ENCODE data around the gene SMIM10L1. TPM values are rescaled to one million over a fixed set of nuclear protein-coding genes. Genes with fewer than 3 reads are reported as not detected.

Gene SMIM10L1
- total and polyA plus RNA-seq, 10 donors: 6.5 to 11.9 (median 9.1) TPM

DNA sequence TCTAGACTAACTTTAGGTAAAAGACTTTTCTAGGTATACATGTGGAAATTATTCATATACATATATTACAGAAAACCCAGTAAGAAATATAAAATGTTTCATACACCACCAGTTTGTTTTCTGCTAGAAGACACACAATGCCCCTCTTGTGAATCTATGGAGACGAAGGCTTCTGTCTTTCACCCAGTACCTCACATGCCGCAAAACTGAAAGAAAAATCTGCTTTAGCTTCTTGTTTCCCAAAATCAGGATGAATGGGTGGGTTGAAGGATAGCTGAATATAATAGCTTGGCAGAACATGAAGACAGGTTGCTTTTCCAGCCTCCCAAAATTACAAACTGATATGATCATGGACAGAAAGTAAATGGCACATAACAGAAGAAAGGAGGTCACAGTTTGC is 37.8 kb upstream of the SMIM10L1 start:
- Histone ChIP-seq H3K4me1 (no peaks in the 10 kb centered on the region), H3K27me3 (replicated peaks in 1 of 7) (no peaks in the 10 kb centered on the region), H3K4me3 (no peak overlapping the region), H3K27ac (no peak overlapping the region), H3K9me3 (peaks cover 0 to 4% (median 0%) of the 10 kb centered on the region in 8 donors), H3K36me3 (peaks cover 0 to 9% (median 0%) of the 10 kb centered on the region in 6 donors)
- TF ChIP-seq CTCF (IDR thresholded peaks at IDR 0.05 in 8 of 11, conservative IDR thresholded peaks at IDR 0.05 in 3 of 11) (no peak), POLR2A (IDR thresholded peaks at IDR 0.05) (no peak), POLR2AphosphoS5 (IDR thresholded peaks at IDR 0.05) (no peak)
- no peak for DNase-seq
- WGBS, 5 donors: 90 to 97% (median 97%) methylated on average over 2 of the region's 2 CpGs
- intact Hi-C loops (cut with DNase I; ENCODE audit: low total_unique reads): no loop called here

DNA sequence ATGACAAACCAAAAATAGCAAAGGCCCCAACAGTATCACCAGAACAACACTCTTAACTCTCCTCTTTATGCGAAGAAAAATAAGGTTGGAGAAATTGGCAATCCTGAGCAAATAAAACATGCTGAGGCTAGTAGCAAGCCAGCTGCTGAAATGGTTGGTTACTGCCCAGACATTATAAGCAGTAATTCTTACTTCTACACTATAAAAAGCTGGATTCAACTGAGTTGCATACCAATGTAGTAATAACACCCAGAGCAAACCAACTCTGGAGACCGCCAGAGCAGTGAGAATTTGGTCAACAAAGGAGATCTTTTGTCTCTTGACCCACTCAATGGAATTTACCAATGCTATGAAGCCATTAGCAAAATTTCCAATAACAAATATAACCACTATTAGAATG is 37.2 kb upstream of the SMIM10L1 start:
- H3K36me3 ChIP-seq: peaks cover 0 to 6% (median 0%) of the 10 kb centered on the region in 6 donors
- no peak for DNase-seq
- 87 to 98% (median 96%) methylated on average over 2 of the region's 2 CpGs for WGBS, 5 donors
- H3K27me3 ChIP-seq (replicated peaks in 1 of 7): no peaks in the 10 kb centered on the region
- intact Hi-C loops (cut with DNase I; ENCODE audit: low total_unique reads): no loop called here
- no peaks in the 10 kb centered on the region for H3K4me1 ChIP-seq
- no peak overlapping the region for H3K4me3 ChIP-seq
- no peaks in the 10 kb centered on the region for H3K9me3 ChIP-seq
- TF ChIP-seq POLR2A (IDR thresholded peaks at IDR 0.05) (no peak), POLR2AphosphoS5 (IDR thresholded peaks at IDR 0.05) (no peak)
- H3K27ac ChIP-seq: no peak overlapping the region

GRCh38 chr12:11134305-11134704 is 36.7 kb upstream of the SMIM10L1 start, which contains the start of gene TAS2R30:
TAS2R30 (minus strand) TSS chr12:11134644; CDS start chr12:11134244, 400 bp downstream.
- no peaks in the 10 kb centered on the region for H3K4me1 ChIP-seq
- no peaks in the 10 kb centered on the region for H3K27me3 ChIP-seq (replicated peaks in 1 of 7)
- no peaks in the 10 kb centered on the region for H3K9me3 ChIP-seq
- TF ChIP-seq POLR2AphosphoS5 (IDR thresholded peaks at IDR 0.05) (no peak), POLR2A (IDR thresholded peaks at IDR 0.05) (no peak), CTCF (IDR thresholded peaks at IDR 0.05 in 8 of 11, conservative IDR thresholded peaks at IDR 0.05 in 3 of 11) (no peak)
- H3K27ac ChIP-seq: no peak within 1 kb of the TSS
- 65 to 97% (median 85%) methylated on average over 3 of the region's 3 CpGs for WGBS, 5 donors
- H3K36me3 ChIP-seq: peaks cover 0 to 1% (median 0%) of the 10 kb centered on the region in 6 donors
- no peak for DNase-seq
- intact Hi-C loops (cut with DNase I; ENCODE audit: low total_unique reads): no loop called here
- no peak within 1 kb of the TSS for H3K4me3 ChIP-seq

DNA sequence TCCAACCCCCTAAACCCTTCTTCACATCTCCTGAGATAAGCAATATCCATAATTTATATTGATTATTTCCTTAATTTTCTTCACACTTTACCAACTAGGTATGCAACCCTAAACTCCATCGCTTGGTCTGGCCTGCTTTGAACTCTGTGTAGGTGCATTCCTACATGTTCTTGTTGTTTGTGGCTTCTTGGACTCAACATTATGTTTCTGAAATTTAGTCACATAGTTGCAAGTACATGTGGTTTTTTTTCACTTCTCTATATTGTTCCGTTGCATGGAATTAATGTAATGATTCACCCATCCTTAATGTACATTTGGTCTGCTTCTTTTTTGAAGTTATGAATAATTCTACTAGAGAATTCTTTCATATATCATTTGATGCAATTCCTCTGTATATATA is 34.9 kb upstream of the SMIM10L1 start:
- no peaks in the 10 kb centered on the region for H3K4me1 ChIP-seq
- H3K9me3 ChIP-seq: no peaks in the 10 kb centered on the region
- H3K36me3 ChIP-seq: no peaks in the 10 kb centered on the region
- no peak overlapping the region for H3K4me3 ChIP-seq
- 27 to 78% (median 66%) methylated on average over 2 of the region's 2 CpGs for WGBS, 5 donors
- H3K27ac ChIP-seq: no peak overlapping the region
- no peaks in the 10 kb centered on the region for H3K27me3 ChIP-seq (replicated peaks in 1 of 7)
- TF ChIP-seq POLR2A (IDR thresholded peaks at IDR 0.05): no peak
- intact Hi-C loops (cut with DNase I; ENCODE audit: low total_unique reads): no loop called here
- no peak for DNase-seq

DNA sequence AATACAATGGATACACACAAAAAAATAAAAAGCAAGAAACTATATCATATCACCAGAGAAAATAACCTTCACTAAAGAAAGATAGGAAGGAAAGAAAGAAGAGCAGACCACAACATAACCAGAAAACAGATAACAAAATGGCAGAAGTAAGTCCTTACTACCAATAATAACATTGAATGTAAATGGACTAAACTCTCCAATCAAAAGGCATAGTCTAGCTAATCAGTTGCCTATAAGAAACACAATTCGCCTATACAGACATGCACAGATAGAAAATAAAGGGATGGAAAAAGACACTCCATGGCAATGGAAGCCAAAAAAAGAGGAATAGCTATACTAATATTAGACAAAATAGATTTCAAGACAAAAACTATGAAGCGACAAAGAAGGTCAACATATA is 27.6 kb upstream of the SMIM10L1 start:
- peaks cover 0 to 31% (median 24%) of the 10 kb centered on the region in 8 donors for H3K9me3 ChIP-seq
- peaks cover 0 to 25% (median 0%) of the 10 kb centered on the region in 6 donors for H3K36me3 ChIP-seq
- H3K27me3 ChIP-seq (replicated peaks in 1 of 7): no peaks in the 10 kb centered on the region
- no peaks in the 10 kb centered on the region for H3K4me1 ChIP-seq
- intact Hi-C loops (cut with DNase I; ENCODE audit: low total_unique reads): no loop called here
- no peak overlapping the region for H3K4me3 ChIP-seq
- WGBS, 5 donors: 50 to 96% (median 76%) methylated on average over 2 of the region's 2 CpGs
- TF ChIP-seq POLR2A (IDR thresholded peaks at IDR 0.05): no peak
- TF ChIP-seq CTCF (IDR thresholded peaks at IDR 0.05 in 8 of 11, conservative IDR thresholded peaks at IDR 0.05 in 3 of 11): no peak
- no peak for TF ChIP-seq POLR2AphosphoS5 (IDR thresholded peaks at IDR 0.05)
- no peak for DNase-seq
- no peak overlapping the region for H3K27ac ChIP-seq

All from spleen (tissue), 11 donors.